Psoas muscle (tissue), 8 donors: Measurements from ENCODE around the gene C1QTNF8. TPM values are rescaled to one million over a fixed set of nuclear protein-coding genes. Genes with fewer than 3 reads are reported as not detected.

Experiments used
- ATAC-seq, 4 donors: fragments of 200-7000 bp; cut with Tn5 transposase; one replicate each; pipeline ENCODE4 v1.9.1; 2020; ENCODE audit warnings: moderate library complexity in 3 of 4, mild to moderate bottlenecking in 2 of 4
- DNase-seq, 2 donors: peaks; one replicate each; pipeline ENCODE4 v3.0.0-alpha.2; 2020
- H3K27ac ChIP-seq: fragments of 200-600 bp; one replicate; pipeline ENCODE4 v1.8.0; 2022
- H3K27me3 ChIP-seq, 3 donors: fragments of 200-600 bp in 1 of 3; one replicate each; pipeline versions ENCODE4 v1.6.1 to v1.8.0; 2013 to 2022; ENCODE audit warnings: low read length in 2 of 3, mild to moderate bottlenecking in 2 of 3, moderate library complexity in 1 of 3; ENCODE audit not compliant: insufficient read depth in 3 of 3
- H3K36me3 ChIP-seq, 2 donors: fragments of 200-600 bp in 1 of 2; one replicate each; pipeline versions ENCODE4 v1.6.1 to v1.8.0; 2013 to 2022; ENCODE audit warnings: low read depth in 1 of 2, mild to moderate bottlenecking in 1 of 2, moderate library complexity in 1 of 2; ENCODE audit not compliant: insufficient read depth in 1 of 2
- H3K4me1 ChIP-seq: fragments of 200-600 bp; one replicate; pipeline ENCODE4 v1.8.0; 2022
- H3K4me3 ChIP-seq: fragments of 200-600 bp; one replicate; pipeline ENCODE4 v1.8.0; 2022; ENCODE audit warnings: mild to moderate bottlenecking
- H3K9me3 ChIP-seq: fragments of 200-600 bp; one replicate; pipeline ENCODE4 v1.8.0; 2022
- CTCF ChIP-seq: fragments of 200-600 bp; IDR thresholded peaks from one replicate; pipeline ENCODE4 v1.8.0; 2022; ENCODE audit warnings: antibody characterized with exemption
- WGBS, 3 donors: extraction: QIAGEN DNeasy Blood & Tissue Kit; methylation state at CpG; one replicate each; pipeline versions ENCODE4 v1.1.6 to v1.1.7; 2013; 5-methylcytosine and 5-hydroxymethylcytosine counted together
- intact Hi-C, 2 donors: fragments of 100-400 bp; cut with DNase I; formaldehyde crosslinking; loops; one replicate each; pipeline versions ENCODE4 v1.11.0 to v1.14.2; 2022
- polyA plus RNA-seq, 3 donors: library from polyadenylated mRNA; stranded (reverse); fragments of 200-250 nt; gene quantifications; one replicate each; pipeline ENCODE4 v1.2.3, GENCODE V29; 2013
- total RNA-seq, 4 donors: library from RNA; stranded (reverse); fragmentation: NEBNext Ultra II Directional in 2 of 4; extraction: Animal tissue kit (Norgen Biotek cat#: 25700) in 2 of 4; gene quantifications; one replicate each; pipeline versions ENCODE4 v1.2.1 to v1.2.4, GENCODE V29; 2021 to 2023
- donor health status: healthy with polysubstance abuse.
- donor health status: DM: no; HTN: no; CAD: no; lungs with moderate emphysema.
- donor health status: Bipolar disorder and iron deficiency.
- donor health status: healthy.
- donor health status: DM: yes; HTN: yes; CAD: no.
- donor health status: DM: no; HTN: no; CAD: no.
- donor health status: DM: no; HTN: no; CAD: no.
- donor health status: DM: yes; HTN: yes; CAD: no.

The C1QTNF8 gene
- total and polyA plus RNA-seq, 7 donors, result not detected

GRCh38 chr16:1072526-1073261 is 23.4 kb downstream of the C1QTNF8 start, which contains the start of gene SSTR5:
TSS of gene SSTR5 (plus strand) at chr16:1072747. CDS start at chr16:1078869, 6,122 bp downstream.
- 6 to 10% (median 9%) methylated on average over 23 to 59 of the region's 59 CpGs for WGBS, 3 donors
- no peaks in the 10 kb centered on the region for H3K4me1 ChIP-seq
- DNase-seq, result no peak
- H3K36me3 ChIP-seq, result no peaks in the 10 kb centered on the region
- H3K9me3 ChIP-seq, result no peaks in the 10 kb centered on the region
- no peak for TF ChIP-seq CTCF
- peaks cover 0 to 82% (median 33%) of the 10 kb centered on the region in 3 donors for H3K27me3 ChIP-seq
- ATAC-seq, result no peak
- intact Hi-C loops, result no loop called here
- H3K4me3 ChIP-seq, result no peak within 1 kb of the TSS
- H3K27ac ChIP-seq, result no peak within 1 kb of the TSS

- intact Hi-C loops, result no loop called here
- TF ChIP-seq CTCF, result no peak
- 6 to 8% (median 6%) methylated on average over 30 of the region's 30 CpGs for WGBS, 3 donors
- Histone ChIP-seq H3K4me1 (no peaks in the 10 kb centered on the region), H3K27ac (no peak overlapping the region), H3K9me3 (no peaks in the 10 kb centered on the region), H3K27me3 (peaks cover 0 to 80% (median 38%) of the 10 kb centered on the region in 3 donors), H3K4me3 (no peak overlapping the region), H3K36me3 (no peaks in the 10 kb centered on the region)
- no peak for ATAC-seq
- no peak for DNase-seq
These were observed 24.4 kb downstream of the C1QTNF8 start for GRCh38 chr16:1071561-1072225.

- no peak for TF ChIP-seq CTCF
- WGBS, 3 donors, result 19 to 27% (median 26%) methylated on average over 15 to 16 of the region's 16 CpGs
- H3K36me3 ChIP-seq, result no peaks in the 10 kb centered on the region
- no peaks in the 10 kb centered on the region for H3K9me3 ChIP-seq
- peaks cover 0 to 77% (median 38%) of the 10 kb centered on the region in 3 donors for H3K27me3 ChIP-seq
- DNase-seq (no peak), ATAC-seq (no peak)
- no peaks in the 10 kb centered on the region for H3K4me1 ChIP-seq
- no peak overlapping the region for H3K4me3 ChIP-seq
- intact Hi-C loops, result no loop called here
- no peak overlapping the region for H3K27ac ChIP-seq
These were observed 25.1 kb downstream of the C1QTNF8 start for GRCh38 chr16:1070864-1071408.

- DNase-seq, result no peak
- Histone ChIP-seq H3K36me3 (no peaks in the 10 kb centered on the region), H3K27ac (no peak overlapping the region), H3K27me3 (peaks cover 0 to 79% (median 39%) of the 10 kb centered on the region in 3 donors), H3K4me1 (no peaks in the 10 kb centered on the region), H3K4me3 (no peak overlapping the region), H3K9me3 (no peaks in the 10 kb centered on the region)
- intact Hi-C loops, result no loop called here
- WGBS, 3 donors, result 28 to 33% (median 29%) methylated on average over 30 to 32 of the region's 32 CpGs
- TF ChIP-seq CTCF, result no peak
- ATAC-seq, result no peak
These were observed 25.8 kb downstream of the C1QTNF8 start for GRCh38 chr16:1070084-1070863.
